ENCODE measurements around the gene NTRK2.

GRCh38 chr9:84894859-84895258, 225.3 kb downstream of the NTRK2 start:
- TF ChIP-seq EZH2 (IDR thresholded peaks at IDR 0.05; ENCODE audit: borderline replicate concordance, low read depth, low read length, severe bottlenecking), result no peak
- TF ChIP-seq CTCF (IDR thresholded peaks at IDR 0.05; ENCODE audit: borderline replicate concordance, extremely low read depth, low read length, poor library complexity, severe bottlenecking), result no peak
